Tibial nerve (tissue), 4 donors: ENCODE measurements around the gene NR4A2. TPM values are rescaled to one million over a fixed set of nuclear protein-coding genes. Genes with fewer than 3 reads are reported as not detected.

ENCODE experiments used
- DNase-seq, 2 donors: peaks; one replicate each; pipeline ENCODE4 v3.0.0-alpha.2; 2019; ENCODE audit warnings: low spot score in 2 of 2
- H3K27ac ChIP-seq, 4 donors: fragments of 200-600 bp; sonication (generic) in 3 of 4; one replicate each; pipeline ENCODE4 v1.5.1; 2017 to 2019; ENCODE audit warnings: mild to moderate bottlenecking in 1 of 4
- H3K27me3 ChIP-seq, 2 donors: fragments of 200-600 bp; sonication (generic) in 1 of 2; one replicate each; pipeline versions ENCODE4 v1.5.1 to v1.6.0; 2017 to 2019
- H3K36me3 ChIP-seq, 3 donors: fragments of 200-600 bp; sonication (generic); one replicate each; pipeline ENCODE4 v1.5.1; 2018 to 2019
- H3K4me1 ChIP-seq, 4 donors: fragments of 200-600 bp; sonication (generic) in 3 of 4; one replicate each; pipeline ENCODE4 v1.5.1; 2017 to 2019
- H3K4me3 ChIP-seq, 4 donors: fragments of 200-600 bp; sonication (generic) in 3 of 4; one replicate each; pipeline ENCODE4 v1.5.1; 2017 to 2019; ENCODE audit warnings: mild to moderate bottlenecking in 1 of 4, moderate library complexity in 1 of 4
- H3K9me3 ChIP-seq, 4 donors: fragments of 200-600 bp; sonication (generic) in 3 of 4; one replicate each; pipeline ENCODE4 v1.5.1; 2017 to 2019
- EP300 ChIP-seq, 2 donors: sonication (generic); formaldehyde crosslinking; IDR thresholded peaks; one replicate each; pipeline ENCODE4 v1.6.1; 2017; ENCODE audit warnings: antibody characterized with exemption in 2 of 2, mild to moderate bottlenecking in 1 of 2
- POLR2A ChIP-seq, 2 donors: fragments of 450-650 bp; IDR thresholded peaks; one replicate each; pipeline ENCODE4 v1.6.1; 2017; ENCODE audit warnings: antibody characterized with exemption in 2 of 2, mild to moderate bottlenecking in 2 of 2, moderate library complexity in 2 of 2
- WGBS, 2 donors: methylation state at CpG; one replicate each; pipeline ENCODE4 v1.1.5; 2018; 5-methylcytosine and 5-hydroxymethylcytosine counted together
- total RNA-seq, 4 donors: library from RNA; depleted of rRNA; stranded (reverse); fragments of >200 nt; gene quantifications; one replicate each; pipeline ENCODE4 v1.1.0, GENCODE V29; 2016
- TF ChIP-seq, protein P1 (sequence below), 5 experiments: fragments of 200-600 bp in 3 of 5; fragments of 450-650 bp in 2 of 5; sonication (generic) in 3 of 5; IDR thresholded peaks; one replicate each; pipeline ENCODE4 v1.5.1; 2016 to 2019; ENCODE audit warnings: antibody characterized with exemption in 5 of 5, mild to moderate bottlenecking in 3 of 5, moderate library complexity in 2 of 5

The NR4A2 gene
- 10 to 100 TPM; 14.7 to 31.5 (median 22.4) TPM for total RNA-seq

DNA sequence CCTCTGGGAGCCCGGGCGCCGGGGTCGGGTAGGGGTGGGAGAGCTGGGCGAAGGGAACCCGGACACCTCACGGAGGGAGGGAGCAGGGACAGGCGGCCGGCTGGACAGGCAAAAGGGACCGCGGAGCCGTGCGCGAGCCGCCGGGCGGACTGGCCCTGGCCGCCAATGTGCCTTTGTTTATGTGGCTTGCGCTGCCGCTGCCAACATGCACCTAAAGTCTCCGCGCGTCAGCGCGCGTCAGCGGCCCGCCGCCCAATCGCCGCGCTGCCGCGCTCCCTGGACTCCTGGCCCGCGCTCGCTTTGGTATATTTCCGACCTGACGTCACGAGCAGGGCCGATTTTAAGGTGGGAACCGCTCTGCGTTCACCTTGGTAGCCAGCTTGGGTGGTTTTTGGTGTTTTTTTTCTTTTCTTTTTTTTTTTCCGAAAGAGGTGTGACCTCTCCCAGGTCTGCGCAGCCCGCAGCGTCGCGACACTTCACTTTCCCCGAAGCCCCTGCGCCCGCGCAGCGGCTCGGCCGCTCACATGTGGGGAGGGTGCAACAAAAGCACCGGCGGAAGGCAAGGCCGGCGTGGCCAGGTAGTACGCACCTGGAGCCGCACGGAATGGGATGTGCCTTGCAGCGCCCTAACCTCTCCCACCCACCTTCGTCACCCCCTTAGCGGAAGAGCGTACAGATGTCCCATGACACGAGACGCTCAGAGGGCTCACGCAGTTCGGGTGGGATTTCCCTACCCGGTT is at the start of gene NR4A2:
TSS of gene NR4A2 (minus strand) at position 188 of the 740 bp plus-strand sequence. CDS start 2,535 bp downstream, outside the sequence.
- H3K27me3 ChIP-seq: no peaks in the 10 kb centered on the region
- no peaks in the 10 kb centered on the region for H3K9me3 ChIP-seq
- peaks cover 0 to 16% (median 0%) of the 10 kb centered on the region in 3 donors for H3K36me3 ChIP-seq
- H3K4me3 ChIP-seq: peak within 1 kb of the TSS; percentile 79 to 94 (median 86)
- peak within 1 kb of the TSS; percentile 99 to 100 (median 100) for H3K27ac ChIP-seq
- peak; percentile 89 for DNase-seq
- H3K4me1 ChIP-seq: peaks cover 0 to 39% (median 2%) of the 10 kb centered on the region in 4 donors
- 1% methylated on average over 65 to 71 of the region's 72 CpGs for WGBS, 2 donors
- TF ChIP-seq EP300 (IDR thresholded peaks at IDR 0.05): peak in 1 of 2 donors; percentile 99
- peak; percentile 98 to 99 for TF ChIP-seq POLR2A (IDR thresholded peaks at IDR 0.05)
- TF ChIP-seq, protein P1, sequence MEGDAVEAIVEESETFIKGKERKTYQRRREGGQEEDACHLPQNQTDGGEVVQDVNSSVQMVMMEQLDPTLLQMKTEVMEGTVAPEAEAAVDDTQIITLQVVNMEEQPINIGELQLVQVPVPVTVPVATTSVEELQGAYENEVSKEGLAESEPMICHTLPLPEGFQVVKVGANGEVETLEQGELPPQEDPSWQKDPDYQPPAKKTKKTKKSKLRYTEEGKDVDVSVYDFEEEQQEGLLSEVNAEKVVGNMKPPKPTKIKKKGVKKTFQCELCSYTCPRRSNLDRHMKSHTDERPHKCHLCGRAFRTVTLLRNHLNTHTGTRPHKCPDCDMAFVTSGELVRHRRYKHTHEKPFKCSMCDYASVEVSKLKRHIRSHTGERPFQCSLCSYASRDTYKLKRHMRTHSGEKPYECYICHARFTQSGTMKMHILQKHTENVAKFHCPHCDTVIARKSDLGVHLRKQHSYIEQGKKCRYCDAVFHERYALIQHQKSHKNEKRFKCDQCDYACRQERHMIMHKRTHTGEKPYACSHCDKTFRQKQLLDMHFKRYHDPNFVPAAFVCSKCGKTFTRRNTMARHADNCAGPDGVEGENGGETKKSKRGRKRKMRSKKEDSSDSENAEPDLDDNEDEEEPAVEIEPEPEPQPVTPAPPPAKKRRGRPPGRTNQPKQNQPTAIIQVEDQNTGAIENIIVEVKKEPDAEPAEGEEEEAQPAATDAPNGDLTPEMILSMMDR (IDR thresholded peaks at IDR 0.05): peak in 2 of 5 experiments; percentile 31 to 33

DNA sequence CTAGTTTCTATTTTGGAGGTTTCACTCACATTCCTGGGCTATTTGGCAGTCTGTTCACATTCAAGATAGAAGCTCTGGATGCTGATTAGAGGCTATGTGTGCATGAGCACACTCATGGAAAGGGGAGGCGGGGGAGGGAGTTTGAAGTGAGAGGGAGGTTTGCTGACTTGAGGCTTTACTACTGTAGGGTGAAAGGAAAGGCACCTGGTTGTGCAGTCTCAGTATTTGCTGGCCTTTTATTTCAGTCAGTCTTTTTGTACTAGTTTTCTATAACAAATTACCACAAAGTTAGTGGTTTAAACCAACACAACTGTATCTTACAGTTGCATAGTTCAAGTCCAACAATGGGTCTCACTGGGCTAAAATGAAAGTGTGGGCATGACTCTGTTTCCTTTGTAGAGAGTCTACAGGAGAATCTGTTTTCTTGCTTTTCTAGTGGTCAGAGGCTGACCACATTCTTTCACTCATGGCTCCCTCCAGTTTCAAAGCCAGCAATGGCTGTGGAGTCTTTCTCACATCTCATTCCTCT is 47.7 kb upstream of the NR4A2 start:
- TF ChIP-seq POLR2A (IDR thresholded peaks at IDR 0.05) (no peak), EP300 (IDR thresholded peaks at IDR 0.05) (no peak)
- TF ChIP-seq, protein P1 (IDR thresholded peaks at IDR 0.05): no peak
- Histone ChIP-seq H3K4me1 (no peaks in the 10 kb centered on the region), H3K27ac (no peak overlapping the region), H3K9me3 (peaks cover 0 to 4% (median 0%) of the 10 kb centered on the region in 4 donors), H3K36me3 (no peaks in the 10 kb centered on the region), H3K27me3 (no peaks in the 10 kb centered on the region), H3K4me3 (no peak overlapping the region)
- 88 to 93% methylated on average over 1 of the region's 1 CpG for WGBS, 2 donors
- DNase-seq: no peak

DNA sequence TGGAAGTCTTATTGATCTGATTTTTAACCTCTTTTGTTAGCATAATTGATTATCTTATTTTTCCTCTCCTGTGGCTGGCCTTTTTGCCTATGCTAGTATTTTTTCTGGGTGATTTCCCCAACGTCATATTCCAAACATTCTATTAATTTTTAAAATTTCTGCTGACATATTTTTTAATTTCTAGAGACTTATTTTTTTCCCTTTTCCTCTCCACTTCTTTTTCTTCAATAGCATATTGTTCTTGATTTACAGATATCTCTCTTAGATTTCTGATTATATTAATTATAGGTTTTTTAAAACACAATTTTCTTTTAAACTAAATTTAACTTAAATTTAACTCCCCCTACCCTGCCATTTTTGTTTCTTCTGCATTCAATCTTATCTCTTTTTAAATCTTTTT is 47.2 kb upstream of the NR4A2 start:
- 50 to 51% methylated on average over 1 of the region's 1 CpG for WGBS, 2 donors
- Histone ChIP-seq H3K27me3 (no peaks in the 10 kb centered on the region), H3K36me3 (no peaks in the 10 kb centered on the region), H3K27ac (no peak overlapping the region), H3K4me3 (no peak overlapping the region), H3K4me1 (no peaks in the 10 kb centered on the region), H3K9me3 (peaks cover 0 to 4% (median 0%) of the 10 kb centered on the region in 4 donors)
- TF ChIP-seq, protein P1 (IDR thresholded peaks at IDR 0.05): no peak
- no peak for TF ChIP-seq POLR2A (IDR thresholded peaks at IDR 0.05)
- TF ChIP-seq EP300 (IDR thresholded peaks at IDR 0.05): no peak
- no peak for DNase-seq

DNA sequence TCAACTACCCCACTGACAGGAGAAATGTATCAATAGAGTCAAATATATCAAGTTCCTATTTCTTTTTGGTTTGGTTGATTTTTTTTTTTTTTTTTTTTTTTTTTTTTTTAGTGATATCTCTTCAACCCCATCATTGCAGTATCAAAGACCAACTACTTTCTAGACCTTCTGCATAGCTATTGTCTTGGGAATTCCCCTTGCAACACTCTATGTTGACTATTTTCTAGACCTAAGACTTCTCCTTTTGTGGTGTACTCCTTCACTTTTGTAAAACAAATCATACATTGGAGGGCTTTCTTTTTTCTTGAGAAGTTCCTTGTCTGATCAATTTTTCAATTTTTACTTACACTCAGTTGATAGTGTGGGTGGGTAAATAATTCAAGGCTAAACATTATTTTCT is 46.5 kb upstream of the NR4A2 start:
- Histone ChIP-seq H3K4me3 (no peak overlapping the region), H3K36me3 (no peaks in the 10 kb centered on the region)
- TF ChIP-seq POLR2A (IDR thresholded peaks at IDR 0.05) (no peak), EP300 (IDR thresholded peaks at IDR 0.05) (no peak)
- TF ChIP-seq, protein P1 (IDR thresholded peaks at IDR 0.05): no peak

DNA sequence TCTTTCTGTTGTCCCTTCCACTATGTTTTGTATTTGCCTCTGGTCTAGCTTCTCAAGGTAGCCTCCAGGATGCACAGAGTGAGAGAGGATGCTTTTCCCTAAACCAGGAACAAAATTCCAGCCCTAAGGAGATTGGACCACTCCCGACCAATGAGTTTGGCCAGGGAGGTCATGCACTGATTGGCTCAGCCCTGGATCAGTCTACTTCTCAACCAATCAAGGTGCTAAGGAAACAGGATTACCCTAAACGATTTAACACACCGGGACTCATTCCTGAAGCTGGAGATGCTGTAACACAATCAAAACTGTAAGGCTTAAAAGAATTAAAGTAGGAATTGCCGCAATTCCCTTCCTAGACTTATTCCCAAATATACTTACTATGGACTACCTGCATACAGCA is 34.2 kb upstream of the NR4A2 start:
- no peak for DNase-seq
- Histone ChIP-seq H3K4me3 (no peak overlapping the region), H3K27ac (no peak overlapping the region), H3K9me3 (no peaks in the 10 kb centered on the region), H3K36me3 (no peaks in the 10 kb centered on the region), H3K27me3 (no peaks in the 10 kb centered on the region), H3K4me1 (no peaks in the 10 kb centered on the region)
- TF ChIP-seq EP300 (IDR thresholded peaks at IDR 0.05): no peak
- WGBS, 2 donors: 92 to 98% methylated on average over 4 of the region's 4 CpGs

More for the DNA sequence above, 46.5 kb upstream of the NR4A2 start:
- H3K27ac ChIP-seq: no peak overlapping the region
- no peak for DNase-seq
- no peaks in the 10 kb centered on the region for H3K4me1 ChIP-seq
- H3K27me3 ChIP-seq: no peaks in the 10 kb centered on the region
- H3K9me3 ChIP-seq: peaks cover 0 to 4% (median 0%) of the 10 kb centered on the region in 4 donors
